HepG2 (cell line): ENCODE measurements around the gene CTIF.

Experiments used
- CBX1 ChIP-seq: IDR thresholded peaks from one replicate; pipeline ENCODE4 v1.6.1; 2016; ENCODE audit warnings: antibody characterized with exemption, low read depth
- CTCF ChIP-seq: sonication (generic); formaldehyde crosslinking; IDR thresholded peaks from 2 replicates; pipeline ENCODE4 v1.5.0; 2020; ENCODE audit warnings: mild to moderate bottlenecking, missing genetic modification reagents, moderate library complexity
- KLF15 ChIP-seq: sonication (generic); formaldehyde crosslinking; IDR thresholded peaks from 2 replicates; pipeline ENCODE4 v1.8.1; 2023; ENCODE audit warnings: borderline replicate concordance, mild to moderate bottlenecking, inconsistent platforms, missing genetic modification reagents, mixed read lengths
- RFX1 ChIP-seq: fragments of 450-650 bp; IDR thresholded peaks from 2 replicates; pipeline ENCODE4 v1.6.1; 2017
- ZC3H4 ChIP-seq: sonication (generic); formaldehyde crosslinking; IDR thresholded peaks from 2 replicates; pipeline ENCODE4 v1.4.0; 2020; ENCODE audit warnings: missing genetic modification reagents, borderline replicate concordance
- ZNF777 ChIP-seq: sonication (generic); formaldehyde crosslinking; IDR thresholded peaks from 2 replicates; pipeline ENCODE4 v1.4.0; 2020; ENCODE audit warnings: missing genetic modification reagents

- no peak for TF ChIP-seq CBX1
- TF ChIP-seq RFX1: no peak
- TF ChIP-seq CTCF (CRISPR knock-in tag): no peak
- no peak for TF ChIP-seq ZNF777 (CRISPR knock-in tag)
- no peak for TF ChIP-seq ZC3H4 (CRISPR knock-in tag)
- TF ChIP-seq KLF15 (CRISPR knock-in tag): no peak
Measured at GRCh38 chr18:48615566-48616401, 77.0 kb downstream of the CTIF start.
